GM13976 (cell line): Measurements from ENCODE around the gene LCN9.
"Not testable (repeated sequence)": the region's sequence is repeated elsewhere in the genome, so short reads cannot be mapped to it uniquely, and the experiment has no call there.

Experiments
- DNase-seq: peaks from one replicate; pipeline ENCODE4 v3.0.0; 2012; ENCODE audit warnings: low spot score
- CTCF ChIP-seq: IDR thresholded peaks from 2 replicates; pipeline ENCODE4 v1.5.1; 2012; ENCODE audit warnings: borderline replicate concordance, mild to moderate bottlenecking; ENCODE audit not compliant: insufficient read depth; ENCODE audit errors: extremely low read depth, missing control alignments, control extremely low read depth
- in situ Hi-C: fragments of 300-500 bp; cut with MboI; formaldehyde crosslinking; loops from one replicate; pipeline ENCODE4 v1.12.0; 2022; ENCODE audit warnings: low sequenced_read_pairs, mixed read lengths, inconsistent platforms; ENCODE audit not compliant: unreplicated experiment

Gene LCN9

GRCh38 chr9:135624282-135624681 lies 38.8 kb upstream of the LCN9 start:
- in situ Hi-C loops = no loop called here
- no peak for TF ChIP-seq CTCF
- no peak for DNase-seq

- in situ Hi-C loops = no loop called here
- no peak for DNase-seq
- no peak for TF ChIP-seq CTCF
Observed at GRCh38 chr9:135632841-135633240, 30.3 kb upstream of the LCN9 start.

- in situ Hi-C loops, DNase-seq: not testable (repeated sequence)
Observed at GRCh38 chr9:135636930-135637530, 26.1 kb upstream of the LCN9 start.

- no peak for DNase-seq
- in situ Hi-C loops = no loop called here
- no peak for TF ChIP-seq CTCF
Observed at GRCh38 chr9:135639196-135639595, 23.9 kb upstream of the LCN9 start, which contains the start of gene GLT6D1. GLT6D1 (minus strand) TSS chr9:135639540; CDS start chr9:135639187, 353 bp downstream.

GRCh38 chr9:135641047-135641446 lies 22.1 kb upstream of the LCN9 start:
- DNase-seq = no peak
- TF ChIP-seq CTCF = no peak
- in situ Hi-C loops = no loop called here

- TF ChIP-seq CTCF = no peak
- no peak for DNase-seq
- in situ Hi-C loops = no loop called here
Observed at GRCh38 chr9:135641745-135642144, 21.4 kb upstream of the LCN9 start.

GRCh38 chr9:135644631-135645218 lies 18.4 kb upstream of the LCN9 start:
- no peak for TF ChIP-seq CTCF
- DNase-seq = no peak
- in situ Hi-C loops = no loop called here
